ENCODE measurements around the gene PTMA. TPM values are rescaled to one million over a fixed set of nuclear protein-coding genes. Genes with fewer than 3 reads are reported as not detected.

The PTMA gene
- polyA plus RNA-seq, 1 donor from 2014 or later, result 2,091 TPM

DNA sequence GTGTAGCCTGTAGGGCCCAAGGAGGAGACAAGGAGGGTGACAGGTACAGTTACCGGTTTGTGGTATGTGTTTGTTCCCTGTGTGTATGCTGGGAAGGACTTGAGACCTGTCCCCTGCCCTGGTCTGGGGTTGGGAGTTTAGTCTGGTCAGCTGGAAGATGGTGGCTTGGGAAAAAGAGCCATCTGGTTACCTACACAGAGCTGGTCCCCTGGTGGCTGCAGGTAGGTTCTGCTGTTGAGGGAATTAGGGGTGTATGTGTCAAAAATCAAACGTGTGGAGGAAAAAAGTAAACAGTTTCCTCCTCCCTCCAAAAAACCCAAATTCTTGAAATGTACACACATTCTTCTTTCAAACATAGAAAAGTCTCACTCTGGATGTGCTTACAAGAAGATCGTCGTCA lies 24.3 kb downstream of the PTMA start:
- H3K9me3 ChIP-seq (ENCODE audit: low read length), result no peaks in the 10 kb centered on the region

DNA sequence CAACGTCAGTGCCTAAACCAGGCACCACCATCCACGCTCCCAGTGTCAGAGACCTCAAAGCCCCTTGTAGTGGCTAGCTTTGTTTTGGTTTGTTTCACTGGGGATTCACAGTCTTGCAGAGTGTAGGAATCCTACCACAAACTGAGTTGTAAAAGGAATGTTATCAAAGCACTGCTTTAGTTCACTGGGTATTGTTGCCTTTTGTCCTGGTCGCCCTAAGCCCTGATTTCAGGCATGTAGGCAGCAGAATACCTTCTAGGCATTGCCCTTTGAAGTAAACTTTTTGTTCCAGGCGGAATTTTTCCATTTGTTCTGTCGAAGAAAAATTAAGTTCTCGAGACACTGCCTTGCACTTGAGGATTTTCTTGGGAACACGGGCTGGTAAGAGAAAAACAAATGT lies 29.4 kb downstream of the PTMA start:
- Histone ChIP-seq H3K27ac (ENCODE audit: low read length) (no peak overlapping the region), H3K79me2 (replicated peaks; ENCODE audit: insufficient read depth, low read length) (no peaks in the 10 kb centered on the region), H3K27me3 (ENCODE audit: insufficient read depth, low read depth, low read length) (no peaks in the 10 kb centered on the region), H3K4me3 (ENCODE audit: low read length) (no peak overlapping the region), H3K9ac (ENCODE audit: low read length) (no peak overlapping the region), H3K9me3 (ENCODE audit: low read length) (no peaks in the 10 kb centered on the region), H3K9me2 (ENCODE audit: insufficient read depth, low read length) (no peaks in the 10 kb centered on the region), H3K4me2 (ENCODE audit: low read length) (no peak overlapping the region), H3K36me3 (ENCODE audit: insufficient read depth, low read length) (peaks cover 8% of the 10 kb centered on the region), H3F3A (ENCODE audit: insufficient read depth, low read length, poor library complexity, severe bottlenecking) (no peaks in the 10 kb centered on the region), H4K20me1 (ENCODE audit: insufficient read depth) (no peaks in the 10 kb centered on the region), H2AFZ (ENCODE audit: low read depth, low read length) (no peak overlapping the region)
- TF ChIP-seq EZH2 (IDR thresholded peaks at IDR 0.05; ENCODE audit: borderline replicate concordance, insufficient read depth, low read length, poor library complexity, severe bottlenecking) (no peak), RAD21 (conservative IDR thresholded peaks at IDR 0.05) (no peak), EP300 (conservative IDR thresholded peaks at IDR 0.05; ENCODE audit: poor library complexity, severe bottlenecking) (no peak), MXI1 (conservative IDR thresholded peaks at IDR 0.05; ENCODE audit: poor library complexity, severe bottlenecking) (no peak), TAF1 (IDR thresholded peaks at IDR 0.05; ENCODE audit: low read depth) (no peak), POLR2AphosphoS5 (IDR thresholded peaks at IDR 0.05) (no peak), SMC3 (conservative IDR thresholded peaks at IDR 0.05; ENCODE audit: poor library complexity) (no peak)
- TF ChIP-seq, protein P1, sequence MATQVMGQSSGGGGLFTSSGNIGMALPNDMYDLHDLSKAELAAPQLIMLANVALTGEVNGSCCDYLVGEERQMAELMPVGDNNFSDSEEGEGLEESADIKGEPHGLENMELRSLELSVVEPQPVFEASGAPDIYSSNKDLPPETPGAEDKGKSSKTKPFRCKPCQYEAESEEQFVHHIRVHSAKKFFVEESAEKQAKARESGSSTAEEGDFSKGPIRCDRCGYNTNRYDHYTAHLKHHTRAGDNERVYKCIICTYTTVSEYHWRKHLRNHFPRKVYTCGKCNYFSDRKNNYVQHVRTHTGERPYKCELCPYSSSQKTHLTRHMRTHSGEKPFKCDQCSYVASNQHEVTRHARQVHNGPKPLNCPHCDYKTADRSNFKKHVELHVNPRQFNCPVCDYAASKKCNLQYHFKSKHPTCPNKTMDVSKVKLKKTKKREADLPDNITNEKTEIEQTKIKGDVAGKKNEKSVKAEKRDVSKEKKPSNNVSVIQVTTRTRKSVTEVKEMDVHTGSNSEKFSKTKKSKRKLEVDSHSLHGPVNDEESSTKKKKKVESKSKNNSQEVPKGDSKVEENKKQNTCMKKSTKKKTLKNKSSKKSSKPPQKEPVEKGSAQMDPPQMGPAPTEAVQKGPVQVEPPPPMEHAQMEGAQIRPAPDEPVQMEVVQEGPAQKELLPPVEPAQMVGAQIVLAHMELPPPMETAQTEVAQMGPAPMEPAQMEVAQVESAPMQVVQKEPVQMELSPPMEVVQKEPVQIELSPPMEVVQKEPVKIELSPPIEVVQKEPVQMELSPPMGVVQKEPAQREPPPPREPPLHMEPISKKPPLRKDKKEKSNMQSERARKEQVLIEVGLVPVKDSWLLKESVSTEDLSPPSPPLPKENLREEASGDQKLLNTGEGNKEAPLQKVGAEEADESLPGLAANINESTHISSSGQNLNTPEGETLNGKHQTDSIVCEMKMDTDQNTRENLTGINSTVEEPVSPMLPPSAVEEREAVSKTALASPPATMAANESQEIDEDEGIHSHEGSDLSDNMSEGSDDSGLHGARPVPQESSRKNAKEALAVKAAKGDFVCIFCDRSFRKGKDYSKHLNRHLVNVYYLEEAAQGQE (IDR thresholded peaks at IDR 0.05; ENCODE audit: borderline replicate concordance), result no peak
- TF ChIP-seq, protein P2, sequence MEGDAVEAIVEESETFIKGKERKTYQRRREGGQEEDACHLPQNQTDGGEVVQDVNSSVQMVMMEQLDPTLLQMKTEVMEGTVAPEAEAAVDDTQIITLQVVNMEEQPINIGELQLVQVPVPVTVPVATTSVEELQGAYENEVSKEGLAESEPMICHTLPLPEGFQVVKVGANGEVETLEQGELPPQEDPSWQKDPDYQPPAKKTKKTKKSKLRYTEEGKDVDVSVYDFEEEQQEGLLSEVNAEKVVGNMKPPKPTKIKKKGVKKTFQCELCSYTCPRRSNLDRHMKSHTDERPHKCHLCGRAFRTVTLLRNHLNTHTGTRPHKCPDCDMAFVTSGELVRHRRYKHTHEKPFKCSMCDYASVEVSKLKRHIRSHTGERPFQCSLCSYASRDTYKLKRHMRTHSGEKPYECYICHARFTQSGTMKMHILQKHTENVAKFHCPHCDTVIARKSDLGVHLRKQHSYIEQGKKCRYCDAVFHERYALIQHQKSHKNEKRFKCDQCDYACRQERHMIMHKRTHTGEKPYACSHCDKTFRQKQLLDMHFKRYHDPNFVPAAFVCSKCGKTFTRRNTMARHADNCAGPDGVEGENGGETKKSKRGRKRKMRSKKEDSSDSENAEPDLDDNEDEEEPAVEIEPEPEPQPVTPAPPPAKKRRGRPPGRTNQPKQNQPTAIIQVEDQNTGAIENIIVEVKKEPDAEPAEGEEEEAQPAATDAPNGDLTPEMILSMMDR (IDR thresholded peaks at IDR 0.05; ENCODE audit: poor library complexity, severe bottlenecking), result no peak

More for the DNA sequence above, 24.3 kb downstream of the PTMA start:
- H3K79me2 ChIP-seq (replicated peaks; ENCODE audit: insufficient read depth, low read length), result no peaks in the 10 kb centered on the region
- TF ChIP-seq TAF1 (IDR thresholded peaks at IDR 0.05; ENCODE audit: low read depth) (no peak), RAD21 (conservative IDR thresholded peaks at IDR 0.05) (no peak), SMC3 (conservative IDR thresholded peaks at IDR 0.05; ENCODE audit: poor library complexity) (no peak), EZH2 (IDR thresholded peaks at IDR 0.05; ENCODE audit: borderline replicate concordance, insufficient read depth, low read length, poor library complexity, severe bottlenecking) (no peak), EP300 (conservative IDR thresholded peaks at IDR 0.05; ENCODE audit: poor library complexity, severe bottlenecking) (no peak), MXI1 (conservative IDR thresholded peaks at IDR 0.05; ENCODE audit: poor library complexity, severe bottlenecking) (no peak), POLR2AphosphoS5 (IDR thresholded peaks at IDR 0.05) (no peak)
- TF ChIP-seq, protein P2 (IDR thresholded peaks at IDR 0.05; ENCODE audit: poor library complexity, severe bottlenecking), result no peak
- TF ChIP-seq, protein P1 (IDR thresholded peaks at IDR 0.05; ENCODE audit: borderline replicate concordance), result no peak
- H3K36me3 ChIP-seq (ENCODE audit: insufficient read depth, low read length), result peaks cover 8% of the 10 kb centered on the region
- no peak overlapping the region for H2AFZ ChIP-seq (ENCODE audit: low read depth, low read length)
- no peak overlapping the region for H3K27ac ChIP-seq (ENCODE audit: low read length)
- H3F3A ChIP-seq (ENCODE audit: insufficient read depth, low read length, poor library complexity, severe bottlenecking), result no peaks in the 10 kb centered on the region
- H3K4me2 ChIP-seq (ENCODE audit: low read length), result no peak overlapping the region
- no peaks in the 10 kb centered on the region for H3K27me3 ChIP-seq (ENCODE audit: insufficient read depth, low read depth, low read length)
- H3K4me3 ChIP-seq (ENCODE audit: low read length), result no peak overlapping the region
- no peaks in the 10 kb centered on the region for H3K9me2 ChIP-seq (ENCODE audit: insufficient read depth, low read length)
- no peaks in the 10 kb centered on the region for H4K20me1 ChIP-seq (ENCODE audit: insufficient read depth)
- no peak overlapping the region for H3K9ac ChIP-seq (ENCODE audit: low read length)

All from neural cell (in vitro differentiated cells).